HG03354 (cell line): ENCODE results near the gene NHERF1.

ENCODE experiments used
- ATAC-seq: cut with Tn5 transposase; IDR thresholded peaks from one replicate; pipeline ENCODE4 v1.9.1; 2021; ENCODE audit warnings: mild to moderate bottlenecking; ENCODE audit not compliant: unreplicated experiment, poor library complexity, severe bottlenecking

NHERF1 gene

DNA sequence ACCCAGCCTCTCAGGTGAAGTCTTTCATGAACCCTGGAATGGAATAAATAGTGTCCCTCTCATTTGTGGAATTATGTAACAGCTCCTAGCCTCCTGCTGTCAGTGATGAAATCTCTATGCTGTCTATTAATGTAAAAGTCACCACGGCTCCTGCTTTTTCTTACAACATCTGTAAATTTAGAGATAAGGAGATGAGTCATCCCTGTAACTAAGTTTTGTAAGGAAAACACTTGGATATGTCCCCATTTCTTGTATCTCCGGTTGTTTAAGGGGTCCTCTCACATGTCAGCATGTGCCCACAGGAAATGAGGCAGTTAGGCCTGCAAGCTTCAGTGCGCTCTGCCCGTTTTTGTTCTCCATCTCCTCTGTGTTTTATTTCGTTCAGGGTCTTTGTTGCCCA, 30.5 kb downstream of the NHERF1 start:
- no peak for ATAC-seq

DNA sequence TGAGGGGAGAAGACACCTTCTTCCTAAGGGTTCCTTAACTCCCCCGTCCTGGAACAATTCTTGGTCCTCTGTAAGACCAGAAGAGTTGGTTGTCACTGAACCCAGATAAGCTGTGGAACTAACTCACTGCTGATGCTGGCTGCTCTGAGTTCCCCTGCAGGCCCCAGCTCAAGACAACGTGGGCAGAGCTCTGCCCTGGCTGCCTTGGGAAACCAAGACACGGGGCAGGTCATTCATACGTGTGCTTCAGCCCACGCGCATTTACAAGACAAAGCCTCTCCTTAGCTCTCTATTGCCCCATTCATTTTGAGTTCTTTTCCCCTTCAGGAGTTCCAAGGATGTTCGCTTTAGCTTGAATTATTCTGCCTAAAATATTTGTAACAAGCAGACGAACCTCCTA, 31.1 kb downstream of the NHERF1 start:
- ATAC-seq, result no peak

DNA sequence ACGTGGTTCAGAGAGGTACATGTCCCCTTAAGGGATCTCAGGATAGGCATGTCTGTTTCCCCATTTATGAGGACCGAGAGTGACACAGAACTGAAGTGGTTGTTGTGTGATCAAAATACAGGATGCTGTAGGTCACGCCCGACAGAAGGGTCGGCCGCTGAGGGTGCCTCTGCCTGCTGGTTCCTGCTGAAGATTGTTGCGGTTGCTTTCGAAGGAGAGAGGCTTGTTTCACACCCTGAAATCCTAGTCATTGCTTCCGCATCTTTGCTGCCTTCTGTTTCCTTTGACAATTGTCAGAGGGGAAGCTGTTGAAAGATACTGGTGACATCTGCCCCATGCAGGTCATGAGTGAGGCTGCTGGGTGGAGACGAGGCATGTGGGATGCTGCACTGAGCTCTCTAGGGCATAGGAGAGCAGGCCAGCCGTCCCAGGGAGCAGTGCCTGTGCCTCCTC, 31.5 kb downstream of the NHERF1 start:
- peak; percentile 66 for ATAC-seq

DNA sequence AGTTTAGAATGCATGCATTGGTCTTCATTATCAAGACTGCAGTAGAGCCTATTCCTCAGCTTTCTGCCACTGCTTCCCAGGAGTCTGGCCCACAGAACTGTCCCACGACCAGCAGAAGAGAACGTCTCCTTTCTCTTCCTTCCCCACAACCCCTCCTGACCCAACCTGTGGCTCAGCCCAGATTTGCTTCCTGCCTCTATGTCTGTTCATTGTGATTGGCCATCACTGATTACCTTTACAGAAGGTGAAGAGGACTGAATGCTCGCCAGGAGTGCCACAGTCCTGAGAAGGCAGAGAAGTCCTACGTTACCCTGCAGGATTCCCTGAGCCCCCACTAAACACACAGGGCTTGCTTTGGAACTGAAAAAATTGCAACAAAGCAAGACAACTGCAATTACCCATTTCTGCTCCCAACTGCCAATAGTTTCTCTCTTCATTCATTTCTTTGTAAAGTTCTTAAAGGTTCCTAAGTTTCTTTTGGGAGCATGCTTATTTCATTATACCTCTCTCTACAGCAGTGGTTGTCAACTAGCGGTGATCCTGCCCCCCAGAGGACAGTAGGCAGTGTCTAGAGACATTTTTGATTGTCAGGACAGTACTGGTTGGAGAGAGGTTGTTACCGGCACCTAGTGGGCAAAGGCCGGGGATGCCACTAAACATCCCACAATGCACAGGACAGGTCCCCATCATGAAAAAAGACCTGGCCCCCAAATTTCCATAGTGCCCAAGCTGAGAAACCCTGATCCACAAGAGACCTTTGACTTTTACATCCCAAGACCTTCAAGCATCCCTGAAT, 32.2 kb downstream of the NHERF1 start:
- no peak for ATAC-seq

DNA sequence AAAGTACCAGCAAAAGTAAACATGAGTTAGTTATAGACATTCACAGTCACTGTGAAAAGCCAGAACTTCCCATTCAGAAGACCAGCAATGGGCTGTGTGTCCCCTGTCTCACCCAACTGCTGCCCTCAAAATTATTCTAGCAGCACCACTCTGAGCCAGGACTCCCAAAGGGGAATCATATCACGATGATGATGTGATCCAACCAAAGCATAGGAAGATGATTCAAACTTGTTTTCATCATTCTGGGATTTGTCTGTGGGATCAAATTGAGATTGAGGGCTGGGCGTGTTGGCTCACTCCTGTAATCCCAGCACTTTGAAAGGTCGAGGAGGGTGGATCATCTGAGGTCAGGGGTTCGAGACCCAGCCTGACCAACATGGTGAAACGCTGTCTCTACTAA, 34.1 kb downstream of the NHERF1 start:
- no peak for ATAC-seq

DNA sequence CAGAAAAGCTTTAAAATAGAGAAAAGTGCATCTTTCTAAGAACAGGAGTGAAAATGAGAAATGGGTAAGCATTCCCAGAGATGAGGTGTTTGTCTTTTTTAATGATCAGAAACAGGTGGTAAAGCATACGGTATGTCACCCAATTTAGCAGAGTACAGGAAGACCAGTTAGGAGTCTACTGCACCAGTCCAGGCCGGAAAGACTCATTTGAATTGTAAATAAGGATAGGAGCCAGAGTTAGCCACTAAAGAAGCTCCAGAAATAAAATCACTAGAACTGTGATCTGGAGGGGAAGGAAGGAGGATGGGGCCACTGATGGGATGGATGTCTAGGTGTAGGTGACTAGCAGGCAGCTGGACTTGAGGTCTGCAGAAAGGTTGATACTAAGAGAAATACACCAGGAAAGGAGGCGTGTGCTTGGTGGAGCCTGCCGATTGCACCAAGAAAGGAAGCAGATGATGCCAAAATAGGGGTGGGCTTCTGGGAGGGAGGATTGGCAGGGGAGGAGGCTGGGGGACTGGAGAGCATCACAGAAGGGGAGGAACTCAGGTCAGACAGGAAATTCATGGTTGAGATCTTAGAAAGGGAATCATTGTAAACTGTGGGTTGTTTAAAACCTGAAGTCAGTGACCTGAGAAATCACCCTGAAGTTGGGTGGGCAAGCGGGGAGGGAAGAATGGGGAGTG, 35.8 kb downstream of the NHERF1 start:
- ATAC-seq, result no peak

DNA sequence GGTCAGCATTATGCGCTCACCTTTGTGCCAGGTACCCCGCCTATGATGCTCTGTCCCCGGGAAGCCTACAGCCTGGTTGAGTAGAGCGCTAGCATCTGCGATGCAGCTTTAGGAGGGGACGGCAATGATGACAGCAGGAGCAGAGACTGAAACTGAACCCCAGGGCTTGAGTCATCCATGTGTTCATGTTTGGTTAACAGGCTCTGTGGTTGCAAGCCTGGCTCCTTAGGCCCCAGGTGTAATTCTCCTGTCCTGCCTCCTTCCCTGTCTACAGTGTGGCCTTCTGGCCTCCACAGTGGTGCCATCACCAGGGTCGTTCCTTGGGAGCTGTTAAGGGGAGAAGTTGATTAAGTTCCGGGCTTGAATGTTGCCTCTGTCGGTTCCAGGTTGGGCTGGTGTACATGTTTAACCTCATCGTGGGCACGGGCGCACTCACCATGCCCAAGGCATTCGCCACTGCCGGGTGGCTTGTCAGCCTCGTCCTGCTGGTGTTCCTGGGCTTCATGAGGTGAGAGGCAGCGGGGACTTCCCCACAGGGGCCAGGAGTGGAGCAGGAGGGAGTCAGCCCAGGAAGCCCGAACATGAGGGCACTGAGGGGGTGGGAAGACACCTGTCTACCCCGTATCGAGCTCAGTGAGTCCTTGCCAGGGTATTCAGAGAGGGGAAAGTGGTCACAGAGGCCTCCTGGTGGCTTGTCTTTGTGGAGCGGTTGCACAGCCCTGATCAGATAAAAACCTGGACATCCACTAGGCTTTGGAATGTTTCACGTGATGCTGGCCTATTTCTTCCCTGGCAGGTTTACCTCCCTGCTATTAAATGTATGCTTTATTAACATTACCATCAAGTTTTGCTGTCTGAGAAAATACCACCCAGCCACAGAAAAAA, 36.9 kb downstream of the NHERF1 start:
- no peak for ATAC-seq

DNA sequence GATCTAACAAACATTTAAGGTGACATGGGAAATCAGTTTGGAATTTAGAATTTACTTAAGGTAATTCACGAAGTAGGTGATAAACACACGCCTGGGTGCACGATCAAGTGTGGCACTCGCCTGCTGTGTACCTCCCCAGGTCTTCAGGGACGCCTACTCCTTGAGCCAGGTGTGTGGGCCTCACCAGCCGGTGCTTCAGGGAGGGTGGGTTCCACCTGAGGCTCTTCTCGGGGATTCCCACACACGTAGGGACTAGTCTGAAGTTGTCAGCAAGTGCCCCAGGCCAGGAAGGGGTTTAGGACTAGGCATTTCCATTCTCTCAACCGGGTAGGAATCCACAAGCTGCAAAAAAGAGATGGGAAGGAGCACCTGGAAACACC, 37.5 kb downstream of the NHERF1 start:
- no peak for ATAC-seq

DNA sequence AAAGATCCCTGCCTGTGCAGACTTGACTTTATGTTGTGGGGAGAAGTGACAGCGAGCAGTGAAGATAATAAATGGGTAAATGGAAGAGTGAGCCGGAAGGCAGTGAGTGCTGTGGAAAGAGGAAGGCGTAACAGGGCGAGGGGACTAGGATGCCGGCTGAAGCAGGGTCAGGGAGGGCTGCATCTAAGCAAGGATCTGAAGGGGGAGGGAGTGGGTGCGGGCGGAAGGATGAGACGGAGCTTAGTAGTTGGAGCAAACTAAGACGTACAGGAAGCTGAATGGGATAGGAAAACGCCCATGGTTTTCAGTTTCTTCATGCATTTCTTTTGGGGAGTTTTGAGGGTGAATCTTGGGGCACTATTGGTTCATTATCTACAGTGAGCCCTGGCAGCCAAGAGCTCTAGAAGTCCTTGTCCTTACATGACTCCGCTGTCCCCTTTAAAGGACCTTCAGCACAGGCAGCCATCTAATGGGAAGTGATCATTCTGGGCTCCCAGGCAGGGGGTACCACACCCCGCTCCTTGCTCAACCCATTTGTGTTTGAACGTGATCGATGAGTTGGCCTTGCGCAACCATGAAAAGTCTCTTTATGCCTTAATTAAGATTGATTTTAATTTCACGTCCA, 38.1 kb downstream of the NHERF1 start:
- ATAC-seq, result no peak

DNA sequence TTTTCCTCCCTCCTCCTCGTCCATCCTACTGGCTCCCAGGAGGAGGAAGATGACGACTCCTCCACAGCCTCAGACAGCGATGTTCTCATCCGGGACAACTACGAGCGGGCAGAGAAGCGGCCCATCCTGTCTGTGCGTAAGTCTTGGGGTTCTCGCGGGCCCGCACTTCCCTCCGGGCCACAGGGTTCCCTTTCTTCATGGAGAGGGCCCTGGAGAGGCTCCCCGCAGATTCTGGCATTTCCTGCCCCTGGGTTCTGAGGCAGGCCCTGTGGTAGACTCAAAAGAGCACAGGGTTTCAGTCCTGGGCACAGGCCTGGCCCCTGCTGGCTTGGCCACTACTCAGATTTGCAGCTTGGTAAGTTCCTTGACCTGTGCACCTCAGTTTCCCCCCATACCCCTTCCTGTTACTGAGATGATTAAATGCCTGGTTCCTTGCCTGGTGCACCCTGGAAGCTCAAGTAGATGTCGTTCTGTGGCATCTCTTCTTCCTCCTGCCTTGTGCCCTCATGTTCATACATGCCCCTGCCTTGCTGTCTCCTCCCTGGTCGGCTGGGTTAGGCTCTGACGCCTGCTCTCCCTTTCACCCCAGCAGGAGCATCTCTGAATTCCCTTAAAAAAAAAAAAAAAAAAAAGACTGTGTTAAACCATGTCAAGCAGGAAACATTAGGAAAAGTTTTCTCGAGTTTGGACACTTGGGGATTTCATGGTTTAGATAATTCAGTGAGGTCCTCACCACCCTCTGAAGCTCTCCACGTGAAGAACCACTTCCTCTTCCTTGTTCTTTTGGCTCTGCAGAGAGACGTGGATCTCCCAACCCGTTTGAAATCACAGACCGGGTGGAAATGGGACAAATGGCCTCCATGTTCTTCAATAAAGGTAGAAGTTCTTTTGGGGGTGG, 42.0 kb downstream of the NHERF1 start:
- ATAC-seq, result no peak

DNA sequence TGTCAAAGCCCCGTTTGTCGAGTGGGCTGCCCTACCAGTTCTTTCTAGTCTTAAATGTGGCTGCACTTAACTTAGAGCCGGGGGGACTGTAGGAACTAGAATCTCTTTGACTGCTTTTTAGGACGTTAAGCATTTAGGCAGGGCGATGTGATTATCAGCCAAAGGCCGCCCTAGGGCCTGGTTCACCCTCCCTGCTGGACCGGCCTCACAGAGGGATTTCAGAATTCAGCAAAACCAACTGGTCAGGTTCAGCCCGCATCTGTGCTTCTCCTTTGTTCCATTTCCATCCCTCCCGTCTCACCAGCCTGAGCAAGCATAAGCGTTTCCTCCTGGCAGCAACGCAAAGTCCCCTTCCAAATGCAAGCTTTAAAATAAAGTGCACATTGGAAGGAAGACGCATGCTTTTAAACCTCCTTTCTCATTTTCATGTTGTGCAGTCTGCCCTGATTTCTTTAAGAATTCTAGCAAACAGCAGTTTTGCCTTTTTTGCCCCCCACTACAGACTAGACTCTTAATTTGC, 44.2 kb downstream of the NHERF1 start:
- ATAC-seq, result no peak

DNA sequence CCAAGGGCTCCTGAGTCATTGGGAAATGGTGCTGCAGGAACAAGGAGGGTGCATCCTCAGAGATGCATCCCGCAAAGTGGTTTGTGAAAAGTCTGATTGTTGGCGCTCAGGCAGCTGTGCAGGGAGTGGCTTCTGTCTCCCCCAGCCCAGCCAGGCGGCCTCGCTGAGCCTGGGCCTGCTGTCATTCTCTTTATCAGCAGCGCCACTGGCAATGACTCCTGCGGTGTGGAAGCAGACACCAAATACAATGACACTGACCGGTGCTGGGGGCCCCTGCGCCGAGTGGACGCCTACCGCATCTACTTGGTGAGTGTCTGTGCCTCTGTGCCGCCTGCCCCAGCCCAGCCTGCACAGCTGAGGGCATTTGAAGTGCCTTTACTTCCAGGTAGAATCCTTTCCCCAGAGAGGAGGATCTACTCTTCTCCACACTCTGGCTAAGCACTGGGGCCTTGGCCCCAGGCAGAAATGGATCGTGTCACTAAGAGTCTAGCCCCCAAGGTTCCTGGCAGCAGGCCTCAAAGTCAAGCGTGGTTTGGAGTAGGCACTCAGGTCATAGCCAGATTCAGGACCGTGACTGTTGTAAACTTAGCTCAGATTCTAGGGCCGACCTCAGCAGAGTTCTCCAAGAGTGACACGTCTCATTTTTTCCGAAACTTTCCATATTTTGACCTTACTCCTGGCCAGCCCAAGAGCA, 47.0 kb downstream of the NHERF1 start:
- no peak for ATAC-seq

DNA sequence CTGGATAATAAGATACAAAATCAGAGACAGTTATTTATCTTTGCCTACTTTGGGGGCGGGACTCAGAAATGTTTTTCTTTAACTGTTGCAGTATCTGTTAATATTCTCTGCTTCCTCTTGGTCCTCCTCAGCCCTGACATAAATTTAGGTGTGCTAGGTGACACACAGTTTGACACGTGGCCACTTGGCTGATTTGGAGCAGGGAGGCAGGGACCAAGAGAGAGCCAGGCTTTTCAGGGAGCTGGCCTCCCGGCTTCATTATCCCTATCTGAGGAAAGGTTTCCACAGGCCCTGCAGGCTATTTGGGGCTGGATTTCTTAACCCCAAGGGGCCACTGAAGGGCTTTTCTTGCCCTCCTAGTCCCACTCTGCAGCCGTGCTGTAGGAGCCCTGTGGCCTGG, 47.8 kb downstream of the NHERF1 start:
- ATAC-seq, result no peak

DNA sequence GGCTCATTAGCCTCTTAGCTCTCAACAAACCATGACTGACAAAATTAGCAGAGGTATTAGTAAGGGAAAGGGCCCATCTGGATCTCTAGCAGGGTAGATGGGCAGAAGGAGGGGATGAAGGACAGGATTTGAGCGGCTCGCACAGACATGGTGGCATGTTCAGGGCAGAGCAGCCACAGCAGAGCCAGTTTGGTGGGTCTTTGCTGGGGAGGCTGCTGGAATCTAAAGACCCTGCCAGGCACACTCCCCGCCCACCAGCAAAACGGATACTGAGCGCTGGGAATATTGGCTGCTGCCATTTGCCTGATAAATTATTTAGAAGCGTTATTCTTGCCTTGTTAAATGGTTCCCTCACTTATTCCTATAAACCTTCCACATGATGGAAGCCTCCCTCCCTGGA, 48.4 kb downstream of the NHERF1 start:
- no peak for ATAC-seq

DNA sequence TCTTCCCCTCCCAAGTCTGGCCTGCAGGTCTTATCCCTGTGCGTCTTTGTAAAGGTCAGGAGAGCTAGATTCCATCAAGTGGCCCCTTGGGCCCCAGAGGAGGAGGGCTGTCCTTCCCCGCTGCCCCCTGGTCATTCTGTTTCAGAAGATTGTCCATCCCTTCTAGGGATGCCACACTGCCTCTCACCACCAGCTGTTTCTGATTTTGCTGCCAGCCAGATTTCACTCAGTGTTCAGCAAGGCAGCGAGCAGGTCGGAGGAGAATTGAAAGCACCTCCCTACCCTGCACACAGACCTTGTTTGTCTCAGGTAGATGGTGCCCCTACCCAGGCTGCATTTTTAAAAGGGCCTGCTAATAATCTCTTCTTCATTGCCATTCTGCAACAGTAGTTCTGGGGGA, 49.4 kb downstream of the NHERF1 start:
- no peak for ATAC-seq

DNA sequence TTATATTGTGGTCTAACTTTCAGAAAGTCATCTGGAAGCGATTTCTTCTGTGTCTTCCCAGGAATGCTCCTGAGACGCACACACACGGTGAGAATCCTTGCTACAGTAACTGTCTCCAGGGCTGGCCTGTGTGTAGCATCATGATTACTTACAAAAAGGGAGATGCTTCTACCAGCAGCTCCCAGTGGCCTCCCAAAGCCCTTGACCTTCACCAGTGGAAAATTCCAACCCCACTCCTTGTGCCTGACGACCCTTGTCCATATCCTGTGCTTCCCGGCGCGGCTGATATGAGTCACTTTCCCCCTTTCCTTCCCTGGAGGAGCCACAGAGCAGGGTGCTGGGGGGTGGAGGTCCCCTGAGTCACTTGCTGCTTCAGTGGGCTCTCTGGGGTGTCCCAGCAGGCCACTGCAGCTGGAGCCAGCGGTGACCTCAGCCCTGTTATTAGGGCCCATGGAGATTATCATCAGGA, 49.8 kb downstream of the NHERF1 start:
- ATAC-seq, result no peak

DNA sequence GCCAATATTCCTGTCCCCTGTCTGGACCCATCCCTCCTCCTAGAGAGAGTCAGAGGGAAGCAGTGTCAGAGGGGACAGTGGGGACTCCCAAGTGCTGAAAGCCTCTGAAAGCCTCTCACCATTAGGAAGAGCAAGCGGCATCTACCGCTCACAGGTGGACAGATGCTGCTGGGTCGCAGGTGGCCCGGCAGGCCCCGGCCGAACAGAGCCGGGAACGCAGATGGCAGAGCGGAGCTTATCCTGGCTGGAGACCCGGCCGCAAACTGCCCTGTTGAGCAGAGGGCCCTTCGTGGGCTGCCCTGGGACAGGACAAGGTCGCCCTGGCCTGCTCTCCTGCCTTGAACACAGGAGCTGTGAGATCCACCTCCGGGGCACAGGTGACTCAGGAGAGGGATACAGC, 50.7 kb downstream of the NHERF1 start:
- no peak for ATAC-seq

DNA sequence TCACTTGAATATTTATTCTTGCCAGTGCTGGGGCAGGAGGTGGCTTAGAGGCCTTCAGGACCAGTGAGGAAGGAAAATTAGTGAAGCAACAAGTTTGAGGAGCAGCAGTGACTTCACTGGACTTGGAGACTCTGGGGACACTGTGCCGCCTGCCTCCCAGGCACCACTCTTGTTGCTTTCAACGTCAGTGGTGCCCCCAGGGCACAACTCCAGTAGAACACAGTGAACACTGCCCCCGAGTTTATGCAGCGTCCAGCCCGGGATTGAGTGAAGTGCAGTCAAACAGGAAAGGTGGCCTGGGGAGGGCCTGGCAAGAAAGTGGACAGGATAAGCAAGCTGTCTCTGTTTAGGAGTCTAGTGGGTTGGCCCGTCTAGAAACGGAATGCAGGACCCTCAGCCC, 52.1 kb downstream of the NHERF1 start:
- no peak for ATAC-seq
